GM19351 (cell line): Measurements from ENCODE around the gene PBX1.

Experiments used
- ATAC-seq: cut with Tn5 transposase; IDR thresholded peaks from one replicate; pipeline ENCODE4 v1.9.1; 2021; ENCODE audit warnings: mild to moderate bottlenecking, moderate library complexity; ENCODE audit not compliant: unreplicated experiment

Gene PBX1

DNA sequence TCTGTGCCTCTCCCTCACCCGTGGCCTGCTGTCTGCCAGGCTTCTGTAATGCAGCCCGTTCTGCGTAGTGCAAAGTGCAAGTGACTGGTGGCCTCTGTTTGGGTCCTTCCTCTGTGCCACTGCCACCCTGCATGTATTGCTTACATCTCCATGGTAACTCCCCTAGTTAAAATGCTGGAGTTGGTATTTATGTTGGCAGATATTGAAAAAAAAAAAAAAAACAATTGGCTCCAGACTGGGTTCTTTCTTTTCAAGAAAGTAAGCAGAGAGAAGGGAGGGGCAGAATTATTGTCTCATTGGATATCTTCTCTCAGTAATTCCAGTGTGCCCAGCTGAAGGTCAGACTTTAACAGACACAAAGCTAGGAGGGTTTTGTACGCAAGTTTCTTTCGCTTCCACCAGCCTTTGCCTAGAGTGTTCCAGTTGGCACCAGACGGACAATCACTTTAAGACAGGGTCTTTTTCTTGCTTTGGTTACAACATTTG is 242.3 kb downstream of the PBX1 start:
- ATAC-seq: no peak

DNA sequence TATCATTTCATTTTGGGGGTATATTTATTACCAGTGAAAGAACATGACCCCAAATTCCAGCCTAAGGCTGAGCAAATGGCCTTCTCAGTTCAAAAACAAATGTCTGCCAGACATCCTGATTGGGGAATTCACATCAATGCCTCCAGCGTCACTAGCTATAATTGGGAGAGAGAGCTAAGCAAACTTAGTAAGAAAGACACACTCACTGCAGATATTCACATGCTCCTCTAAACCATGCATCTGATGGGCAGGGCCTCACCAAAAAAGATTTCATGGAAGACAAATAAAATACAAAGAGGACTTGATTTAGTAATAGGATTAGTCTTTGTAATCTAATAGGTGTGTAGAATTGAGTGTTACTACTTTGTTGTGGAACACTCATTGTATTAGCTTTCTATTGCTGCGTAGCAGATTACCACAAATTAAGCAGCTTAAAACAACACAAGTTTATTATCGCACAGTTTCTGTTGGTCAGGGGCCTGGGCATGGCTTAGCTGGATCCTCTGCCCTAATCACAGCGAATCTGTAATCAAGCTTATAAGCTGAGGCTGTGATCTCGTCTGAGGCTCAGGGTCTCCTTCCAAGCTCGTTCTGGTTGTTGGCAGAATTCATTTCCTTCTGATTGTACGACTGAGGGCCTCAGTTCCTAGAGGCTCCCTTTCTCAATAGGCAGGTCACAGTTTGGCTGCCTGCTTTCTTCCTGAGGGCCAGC is 243.0 kb downstream of the PBX1 start:
- no peak for ATAC-seq

DNA sequence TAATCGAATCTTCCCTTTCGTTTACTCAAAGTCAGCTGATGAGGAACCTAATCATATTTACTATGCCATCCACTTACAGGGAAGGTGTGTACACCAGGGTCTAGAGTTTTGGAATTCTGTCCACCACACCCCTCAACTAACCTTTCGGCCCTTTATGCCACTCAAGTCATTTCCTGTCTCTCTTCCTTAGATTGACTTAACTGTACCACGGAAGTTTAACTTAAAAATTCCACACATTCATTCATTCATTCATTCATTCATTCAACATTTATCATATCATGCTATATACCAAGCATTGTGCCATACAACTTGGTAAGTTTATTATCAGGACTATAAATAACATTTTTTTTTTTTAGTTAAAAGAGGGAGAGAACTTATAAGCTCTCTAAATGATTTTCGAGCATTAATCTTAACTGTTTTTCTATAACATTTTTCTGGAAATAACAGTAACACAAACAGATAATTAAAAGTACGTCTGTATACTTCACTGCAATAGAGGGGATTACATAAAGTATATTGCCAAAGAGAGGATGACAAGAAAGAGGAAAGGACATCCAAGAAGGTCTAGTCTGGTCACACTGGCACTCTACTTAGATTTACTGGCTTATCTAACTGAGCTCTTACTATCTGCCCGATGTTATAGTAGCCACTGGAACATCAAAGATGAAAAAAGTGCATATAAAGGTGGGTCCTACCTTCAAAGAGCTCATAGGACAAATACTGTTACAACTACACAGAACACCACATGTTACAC is 243.7 kb downstream of the PBX1 start:
- ATAC-seq: no peak

DNA sequence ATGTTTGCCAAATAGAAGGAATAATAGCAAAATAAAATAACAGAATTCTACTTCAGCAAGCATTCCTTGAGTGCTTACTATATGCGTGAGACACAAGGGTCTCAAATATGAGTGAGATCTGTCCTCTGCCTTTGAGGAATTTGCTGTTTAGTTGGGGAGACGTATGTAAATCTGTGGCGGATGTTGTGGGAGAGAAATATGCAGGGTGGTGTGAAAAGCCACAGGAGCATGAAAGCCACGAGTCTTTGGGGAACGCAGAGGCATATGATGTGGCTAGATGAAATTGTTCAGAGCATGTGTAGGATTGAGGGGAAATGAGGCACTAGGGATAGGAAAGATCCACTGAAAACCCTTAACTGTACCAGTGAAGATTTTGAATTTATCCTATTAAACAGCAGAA is 244.4 kb downstream of the PBX1 start:
- ATAC-seq: no peak

DNA sequence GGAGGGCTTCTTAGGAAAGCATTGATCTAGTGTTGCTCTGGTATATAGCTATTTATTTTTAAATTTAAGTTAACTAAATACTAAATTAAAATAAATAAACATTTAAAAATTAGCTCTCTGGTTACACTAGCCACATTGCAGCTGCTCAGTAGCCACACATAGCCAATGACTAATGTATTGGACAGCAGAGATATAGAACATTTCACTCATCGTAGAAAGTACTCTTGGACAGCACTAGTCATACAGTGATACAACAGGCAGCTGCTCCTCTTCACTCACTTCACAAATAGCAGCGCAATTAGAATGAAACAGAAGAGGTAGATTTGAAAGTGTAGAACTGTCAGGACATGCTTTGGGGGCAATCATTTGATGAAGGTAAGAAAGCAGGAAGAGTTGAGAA is 245.4 kb downstream of the PBX1 start:
- no peak for ATAC-seq

DNA sequence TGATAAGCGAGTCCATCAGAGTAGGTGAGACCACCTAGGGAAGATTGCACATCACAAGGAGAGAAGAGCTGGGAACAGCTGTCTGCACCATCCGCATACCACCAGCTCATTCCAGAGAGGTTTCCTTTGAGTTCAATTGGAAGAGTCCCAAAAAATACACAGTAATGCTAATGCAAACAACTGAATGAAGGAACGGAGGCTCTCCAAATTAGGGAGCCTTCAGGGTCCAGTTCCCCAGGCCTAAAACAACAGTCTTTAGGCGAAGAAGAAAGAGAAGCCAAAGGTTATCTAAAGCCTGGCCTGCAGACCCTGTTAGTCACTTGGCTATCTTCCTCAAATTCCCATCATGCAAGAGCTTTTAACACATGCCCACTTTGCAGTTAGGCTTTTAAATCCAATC is 246.4 kb downstream of the PBX1 start:
- ATAC-seq: no peak

DNA sequence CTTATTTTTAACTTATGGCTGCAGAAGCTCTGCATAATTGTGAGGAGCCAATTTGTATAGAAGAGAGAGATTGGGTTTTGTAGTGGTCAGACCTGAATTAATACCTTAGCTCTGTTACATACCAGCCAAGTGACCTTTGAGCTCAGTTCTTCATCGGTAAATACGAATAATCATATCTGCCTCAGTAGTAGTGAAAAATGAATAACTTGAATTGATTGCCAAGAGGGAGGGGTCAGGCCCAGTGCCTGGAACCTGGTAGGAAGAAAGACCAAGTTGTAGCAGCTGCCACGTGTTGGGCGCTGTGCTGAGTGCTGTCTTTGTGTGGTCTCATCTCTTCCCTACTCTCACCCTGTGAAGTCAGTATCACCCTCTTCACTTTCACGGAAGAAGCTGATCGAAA is 247.5 kb downstream of the PBX1 start:
- ATAC-seq: no peak

DNA sequence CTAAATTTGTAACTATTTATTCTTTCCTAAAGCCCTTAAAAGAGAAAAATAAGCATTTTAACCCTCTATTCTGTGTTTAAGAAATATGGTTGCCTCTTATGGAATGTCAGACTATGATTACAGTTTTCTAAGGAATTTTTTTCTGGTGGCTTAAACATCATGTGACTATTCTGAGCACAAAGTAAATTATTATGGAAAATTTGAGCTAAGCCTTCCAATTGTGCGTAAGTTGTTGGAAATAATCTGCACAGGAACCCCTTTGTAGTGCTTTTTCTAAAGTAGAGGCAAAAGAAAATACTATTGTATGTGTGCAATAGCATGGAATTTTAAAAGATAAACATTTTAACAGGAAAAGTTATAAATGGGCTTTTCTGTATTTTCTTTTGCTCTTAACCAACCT is 254.8 kb downstream of the PBX1 start:
- ATAC-seq: no peak

DNA sequence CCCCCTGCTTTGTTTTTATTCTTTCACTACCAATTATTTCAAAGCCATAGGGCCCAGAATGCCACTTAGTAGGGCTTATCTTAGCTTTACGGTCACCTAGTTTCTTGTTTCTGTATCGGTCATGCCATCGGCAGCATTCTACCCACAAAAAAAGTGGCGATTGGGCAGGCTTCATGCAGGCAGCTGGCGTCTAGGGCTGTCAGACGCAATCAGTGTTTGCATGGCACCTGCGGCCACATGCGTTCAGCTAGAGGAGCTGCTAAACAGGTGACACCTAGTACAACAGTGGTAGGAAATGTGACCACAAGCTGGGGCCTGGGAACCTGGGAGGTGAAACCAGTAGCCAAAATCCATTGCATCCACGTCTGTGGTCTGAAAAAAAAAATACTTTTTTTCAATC is 262.7 kb downstream of the PBX1 start:
- no peak for ATAC-seq

DNA sequence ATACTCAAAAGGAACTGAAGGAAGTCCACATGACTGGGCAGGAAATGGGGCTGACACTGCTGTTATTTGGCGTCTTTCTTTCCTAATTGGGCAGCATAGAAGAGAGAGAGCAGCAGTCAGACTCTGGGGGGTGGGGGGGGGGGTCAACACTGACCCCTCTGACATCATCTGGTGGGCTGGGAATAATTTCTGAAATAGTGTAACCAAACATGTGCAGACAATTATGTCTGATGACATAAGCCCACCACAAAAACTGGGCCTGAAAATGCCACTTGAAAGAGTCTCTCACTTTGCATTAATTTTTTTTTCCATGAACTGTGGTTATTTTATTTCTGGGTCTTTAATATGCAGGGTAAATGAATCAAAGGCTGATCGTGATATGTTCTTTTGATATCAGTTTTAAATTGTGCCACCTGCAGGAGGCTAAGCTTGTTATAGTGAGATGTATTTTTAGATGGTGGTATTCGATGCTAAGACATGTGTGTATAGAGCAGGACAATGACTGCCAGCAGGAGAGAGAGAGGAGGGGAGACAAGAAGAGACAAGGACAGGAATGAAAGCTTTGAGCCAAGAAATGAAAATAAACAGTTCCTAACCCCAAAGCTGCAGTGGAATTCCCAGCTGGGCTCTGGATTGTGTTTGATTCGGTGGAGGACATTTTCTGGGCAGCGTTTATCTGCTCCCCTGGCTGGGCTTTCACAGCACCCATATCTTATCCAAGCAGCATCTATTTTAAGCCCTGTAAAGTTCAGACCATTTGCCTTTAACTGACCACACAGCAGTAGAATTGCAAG is 264.7 kb downstream of the PBX1 start:
- no peak for ATAC-seq

DNA sequence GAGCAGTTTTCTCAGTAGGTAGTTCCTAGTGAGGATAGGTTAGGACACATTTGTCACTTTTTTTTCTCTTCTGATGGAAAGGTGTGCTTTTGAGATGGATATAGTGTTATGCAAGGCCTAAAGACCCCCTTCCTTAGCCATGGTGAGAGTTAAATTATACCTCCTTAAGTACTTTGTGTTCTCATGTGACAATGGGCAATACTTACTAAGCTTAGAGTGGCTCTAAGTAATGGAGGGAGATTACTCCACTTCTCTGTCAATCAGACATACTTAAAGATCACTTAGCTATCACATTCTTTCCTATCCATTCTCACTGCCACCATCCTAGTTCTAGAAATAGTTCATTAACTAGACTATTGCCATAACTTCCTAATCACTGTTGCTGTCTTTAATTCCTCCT is 265.6 kb downstream of the PBX1 start:
- no peak for ATAC-seq

DNA sequence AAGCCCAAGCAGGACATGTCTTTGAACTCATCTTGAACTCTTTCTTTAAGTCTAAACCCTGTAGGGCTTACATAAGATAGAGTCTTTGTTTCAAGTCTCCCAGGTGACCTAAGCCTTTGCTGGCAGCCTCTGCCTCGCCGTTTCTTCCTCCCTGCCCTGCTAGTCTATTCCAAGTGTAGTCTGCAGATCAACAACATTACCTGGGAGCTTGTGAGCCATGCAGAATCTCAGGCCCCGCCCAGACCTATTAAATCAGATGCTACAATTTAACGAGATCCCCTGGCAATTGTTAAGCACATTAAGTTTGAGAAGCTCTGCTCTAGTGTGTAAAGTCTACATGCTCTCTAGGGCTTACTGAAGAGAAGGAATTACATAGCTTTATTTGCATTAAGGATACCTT is 271.6 kb downstream of the PBX1 start:
- no peak for ATAC-seq

DNA sequence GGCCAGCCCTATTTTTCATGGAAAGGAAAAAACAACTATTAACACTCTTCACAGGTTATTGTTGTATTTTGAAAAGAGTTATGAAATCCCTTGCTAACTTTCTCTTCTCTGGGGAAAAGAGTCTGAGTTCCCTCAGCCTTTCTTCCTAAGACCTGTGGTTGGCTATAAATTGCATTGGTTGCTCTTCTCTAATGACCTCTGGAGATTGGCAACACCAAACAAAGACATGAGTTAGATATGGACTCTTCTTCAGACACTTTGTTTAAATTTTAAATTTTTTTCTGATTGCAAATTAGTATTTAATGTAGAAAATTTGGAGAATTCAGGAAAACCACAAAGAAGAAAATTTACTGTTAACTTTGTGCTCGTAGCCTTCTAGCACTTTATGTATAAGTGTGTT is 275.7 kb downstream of the PBX1 start:
- no peak for ATAC-seq

DNA sequence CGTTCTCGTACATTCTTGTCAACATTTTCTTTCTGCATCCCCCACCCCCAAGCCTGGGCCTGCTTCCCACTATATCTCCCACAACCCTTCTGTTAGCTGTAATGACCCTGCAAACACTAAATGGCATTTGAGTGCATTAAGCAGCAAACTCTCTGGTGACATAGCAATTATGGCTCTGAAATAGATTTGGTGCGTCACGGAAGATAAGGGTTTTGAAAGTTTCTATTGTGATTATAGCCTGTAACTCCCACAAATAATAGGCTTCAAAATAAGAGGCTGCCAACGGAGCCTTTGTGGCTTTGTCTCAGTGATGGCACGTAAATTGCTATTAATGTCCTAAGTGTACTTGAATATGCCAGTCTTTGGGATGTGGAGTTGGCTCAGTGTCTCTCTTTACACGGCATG is 277.6 kb downstream of the PBX1 start:
- ATAC-seq: no peak

DNA sequence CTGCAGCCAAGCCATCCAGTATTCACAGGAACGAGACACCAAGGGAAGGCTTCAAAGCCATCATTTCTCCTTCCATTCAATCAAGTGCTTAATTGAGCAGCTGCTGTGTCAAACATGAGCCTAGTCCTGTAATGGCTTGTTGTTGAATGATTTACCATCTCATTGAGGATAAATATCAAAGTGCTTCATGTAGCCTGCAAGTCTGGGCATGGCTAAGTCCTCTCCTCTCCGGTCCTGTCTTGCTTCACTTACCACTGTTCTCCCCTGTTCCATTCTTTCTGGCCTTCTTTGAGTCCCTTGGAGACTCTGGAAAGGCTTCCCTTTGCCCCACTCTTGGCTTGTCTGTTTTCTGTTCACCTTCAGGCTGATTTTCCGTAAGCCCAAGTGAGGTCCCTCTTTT is 279.8 kb downstream of the PBX1 start:
- no peak for ATAC-seq

DNA sequence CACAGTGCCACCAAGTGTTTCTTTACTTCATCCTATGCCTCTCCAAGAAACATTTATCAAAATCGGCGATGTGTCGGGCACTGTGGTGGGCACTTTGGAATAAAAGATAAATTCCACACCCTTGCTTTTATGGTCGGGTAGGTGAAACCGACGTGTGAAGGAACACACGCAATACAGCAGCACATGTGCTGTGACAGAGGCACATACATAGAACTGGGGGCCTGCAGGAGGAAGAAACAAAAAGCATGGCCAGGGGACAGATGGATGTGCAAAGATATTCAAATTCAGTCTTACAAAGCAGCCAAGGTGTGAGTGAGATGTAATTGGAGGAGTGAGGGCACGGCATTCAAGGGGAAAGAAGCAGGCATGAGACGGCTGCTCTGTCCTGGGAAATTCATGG is 282.0 kb downstream of the PBX1 start:
- no peak for ATAC-seq

DNA sequence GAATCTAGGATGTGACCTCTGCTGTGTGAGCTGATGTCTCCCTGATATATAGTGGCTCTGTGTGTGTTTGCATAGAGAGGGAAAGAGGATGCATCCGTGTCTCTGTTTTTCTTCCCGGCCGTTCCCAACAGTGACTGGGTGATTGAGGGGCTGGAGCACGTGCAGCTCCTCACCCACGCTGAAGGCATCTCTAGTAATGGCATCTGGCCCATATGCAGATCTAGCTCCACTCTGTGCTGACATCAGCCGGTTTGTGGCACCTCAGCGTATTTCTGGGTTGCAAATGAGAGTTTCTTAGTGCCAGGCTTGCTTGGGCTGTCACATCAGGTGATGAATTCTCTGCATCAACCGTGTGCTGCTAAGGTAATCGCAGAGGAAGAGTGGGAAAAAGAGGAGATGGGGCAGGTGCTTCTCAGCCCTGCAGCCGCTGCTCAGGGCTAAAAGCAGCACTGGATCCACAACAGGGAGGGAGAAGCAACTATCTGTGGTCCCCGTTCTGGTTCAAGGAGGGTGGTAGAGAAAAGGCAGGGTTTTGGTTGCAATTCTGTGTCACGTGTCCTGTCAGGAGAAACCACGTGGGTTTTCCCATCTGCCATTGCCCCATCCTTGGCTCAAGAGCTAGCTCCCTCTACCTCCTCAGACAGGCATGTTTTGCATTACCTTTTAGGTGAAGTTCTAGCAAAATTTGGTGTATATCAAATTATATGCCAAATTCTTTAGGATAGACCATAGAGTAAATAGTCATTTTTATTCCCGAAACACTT is 282.9 kb downstream of the PBX1 start:
- no peak for ATAC-seq

DNA sequence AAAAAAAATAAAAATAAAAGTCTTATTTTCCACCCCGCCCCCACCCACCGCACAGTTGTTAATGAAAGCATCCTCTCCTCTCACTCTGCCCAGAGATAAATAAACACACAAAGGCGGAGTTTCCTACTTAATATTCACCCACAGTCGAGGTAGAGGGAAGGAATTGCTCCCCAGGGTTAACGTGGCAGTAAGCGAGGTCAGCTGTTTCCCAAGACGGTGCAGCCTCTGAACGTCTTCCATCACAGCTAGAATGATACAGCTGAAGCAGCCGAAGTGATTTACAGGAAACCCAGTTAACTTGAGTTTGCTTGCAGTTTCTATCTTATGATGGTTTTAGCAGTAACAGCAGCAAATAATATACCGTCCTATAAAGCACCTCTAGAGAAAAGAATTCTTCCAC is 283.9 kb downstream of the PBX1 start:
- ATAC-seq: no peak

DNA sequence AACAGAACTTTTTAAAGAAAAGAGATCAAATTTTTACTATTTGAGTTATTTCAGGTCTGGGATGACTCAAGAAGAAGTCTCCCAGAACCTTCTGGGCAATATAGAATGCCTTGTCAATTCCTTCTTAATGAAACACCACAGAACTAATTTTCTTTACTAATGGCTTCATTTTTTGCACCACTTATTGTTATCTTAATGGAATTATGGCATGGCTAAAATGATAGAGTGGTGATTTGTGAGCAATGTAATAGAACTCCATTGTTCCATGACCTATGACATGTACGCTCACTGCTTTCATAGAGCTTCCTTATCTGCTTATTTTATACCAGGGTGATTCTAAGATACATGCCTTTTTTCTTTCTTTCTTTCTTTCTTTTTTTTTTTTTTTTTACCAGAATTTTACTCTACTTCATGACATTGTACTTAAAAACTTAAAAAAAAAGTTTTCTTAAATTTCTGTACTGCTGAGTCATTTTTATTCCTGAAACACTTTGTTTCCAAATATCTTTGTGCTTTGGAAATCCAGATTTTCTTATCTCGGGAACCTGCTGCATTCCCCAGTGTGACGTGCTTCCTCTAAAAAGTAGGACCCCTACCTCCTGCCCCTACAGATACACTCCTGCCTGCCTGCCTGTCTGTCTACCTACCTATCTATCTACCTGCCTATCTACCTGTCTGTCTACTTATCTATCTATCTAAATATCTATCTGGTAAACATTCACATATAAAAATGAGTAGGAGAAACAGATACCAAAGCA is 284.9 kb downstream of the PBX1 start:
- no peak for ATAC-seq
